Measurements from ENCODE around the gene MTHFSD.

The MTHFSD gene

DNA sequence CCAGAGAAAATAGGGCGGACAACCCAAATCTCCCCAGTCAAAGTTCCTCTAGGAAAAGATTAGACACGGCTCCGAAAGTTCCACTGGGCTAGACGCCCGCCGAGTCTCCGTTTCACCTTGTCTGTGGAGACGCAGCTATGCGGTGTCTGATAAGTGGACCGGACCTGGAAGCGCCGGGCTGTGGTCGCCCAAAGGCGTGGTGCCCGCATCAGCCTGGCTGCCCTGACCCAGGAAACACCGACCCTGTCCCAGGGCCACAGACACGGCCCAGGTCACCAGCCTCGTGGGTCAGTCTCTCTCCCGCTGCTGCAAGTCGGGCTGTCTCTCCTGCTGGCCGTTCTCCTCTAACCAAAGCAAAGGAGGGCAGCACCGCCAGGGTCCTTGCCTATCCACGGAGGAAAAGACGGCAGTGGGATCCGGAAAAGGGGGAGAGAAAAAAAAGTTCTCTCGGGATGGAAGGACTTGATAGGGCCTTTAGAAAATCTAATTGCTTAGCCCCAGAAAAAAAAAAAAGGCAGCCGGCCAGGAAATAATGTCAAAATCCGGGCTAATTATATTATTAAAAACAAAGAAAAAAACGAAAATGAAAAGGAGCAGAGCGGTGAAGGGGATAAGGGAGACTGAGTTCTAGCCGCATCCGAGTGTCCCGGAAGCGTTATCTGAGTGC is 58.6 kb downstream of the MTHFSD start:
- DNase-seq (ENCODE audit: extremely low spot score, insufficient read length, low read depth) (no peak), FAIRE-seq (no peak)

GRCh38 chr16:86495756-86496261 is 59.2 kb downstream of the MTHFSD start:
- no peak for FAIRE-seq
- DNase-seq (ENCODE audit: extremely low spot score, insufficient read length, low read depth), result no peak

DNA sequence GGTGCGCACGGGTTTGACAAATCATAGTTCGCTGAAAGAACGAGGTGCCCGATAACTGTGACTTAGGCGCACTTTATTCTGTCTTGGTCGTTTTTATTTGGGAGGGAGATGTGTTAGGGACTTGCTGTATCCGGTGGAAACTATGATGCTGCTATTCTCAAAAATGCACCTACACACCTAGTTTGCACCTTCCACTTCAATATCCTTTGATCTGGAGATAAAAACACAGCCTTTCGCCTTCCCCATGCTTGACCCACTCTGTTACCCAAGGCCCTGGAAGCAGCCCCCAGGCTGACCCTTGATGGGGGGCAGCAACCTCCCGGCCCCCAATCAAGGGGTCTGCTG is 59.7 kb downstream of the MTHFSD start:
- DNase-seq (ENCODE audit: extremely low spot score, insufficient read length, low read depth) (no peak), FAIRE-seq (no peak)

DNA sequence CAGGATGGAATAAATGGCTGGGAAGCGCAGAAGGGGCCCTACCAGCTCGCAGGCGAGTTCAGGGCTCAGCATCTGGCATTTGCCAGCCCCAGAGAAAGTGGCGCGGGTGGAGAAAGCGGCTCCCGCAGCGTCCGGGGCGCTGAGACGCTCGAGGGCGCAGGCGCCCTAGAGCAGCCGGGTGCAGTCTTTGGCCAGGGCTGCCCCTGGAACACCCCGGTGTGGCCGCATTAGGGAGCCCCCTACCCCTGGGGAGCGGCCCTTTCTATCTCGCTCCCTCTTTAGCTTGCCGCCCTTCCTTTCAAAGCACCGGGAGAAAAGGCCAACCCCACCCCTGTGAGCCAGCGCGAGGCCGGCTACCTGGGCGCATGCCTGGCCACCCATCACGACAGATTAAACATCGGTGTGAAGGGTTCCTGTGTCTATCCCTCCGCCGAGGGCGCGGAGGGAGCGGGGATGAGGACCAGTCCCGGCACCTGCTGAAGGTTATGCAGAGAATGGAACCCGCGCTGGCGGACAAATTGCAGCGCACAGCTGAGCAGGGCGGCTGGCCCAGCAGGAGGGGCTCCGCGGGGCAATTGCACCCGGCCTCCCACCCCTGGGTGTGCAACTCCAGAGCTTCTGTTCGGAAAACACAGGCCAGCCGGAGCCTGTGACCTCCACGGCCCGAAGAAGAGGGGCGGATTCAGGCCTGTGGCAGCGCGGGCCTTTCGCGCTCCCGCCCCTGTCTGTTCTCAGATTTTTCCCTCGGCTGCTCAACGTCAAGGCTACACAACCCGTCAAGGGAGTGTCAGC is 60.3 kb downstream of the MTHFSD start:
- FAIRE-seq (no peak), DNase-seq (ENCODE audit: extremely low spot score, insufficient read length, low read depth) (no peak)

DNA sequence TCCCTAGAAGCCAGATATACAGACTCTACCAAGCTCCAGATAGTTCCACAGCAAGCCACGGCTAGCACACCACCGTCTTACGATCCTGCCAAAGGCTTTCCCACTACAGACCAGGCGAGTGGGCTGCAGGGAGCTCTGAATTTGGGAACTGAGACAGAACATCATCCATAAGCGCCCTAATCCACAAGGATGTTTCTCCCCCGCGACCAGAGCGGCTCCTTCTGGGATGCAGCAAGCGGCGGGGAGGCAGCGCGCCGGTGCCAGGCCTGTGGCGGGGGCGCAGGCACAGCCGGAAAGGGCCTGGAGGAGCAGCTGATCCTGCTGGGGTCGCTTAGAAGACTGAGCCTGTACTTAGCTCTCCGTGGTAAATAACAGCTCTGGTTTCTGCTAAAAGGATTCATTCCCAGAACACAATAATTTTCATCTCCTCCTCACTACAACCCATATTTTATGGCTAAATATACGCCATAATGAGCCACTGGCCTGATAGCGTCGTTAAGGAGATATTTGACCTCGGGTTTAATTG is 60.9 kb downstream of the MTHFSD start:
- DNase-seq (ENCODE audit: extremely low spot score, insufficient read length, low read depth) (no peak), FAIRE-seq (no peak)

- DNase-seq (ENCODE audit: extremely low spot score, insufficient read length, low read depth), result no peak
- no peak for FAIRE-seq
These were observed 61.9 kb downstream of the MTHFSD start for GRCh38 chr16:86492961-86493629.

GRCh38 chr16:86492267-86492960 is 62.6 kb downstream of the MTHFSD start:
- DNase-seq (ENCODE audit: extremely low spot score, insufficient read length, low read depth) (no peak), FAIRE-seq (no peak)

DNA sequence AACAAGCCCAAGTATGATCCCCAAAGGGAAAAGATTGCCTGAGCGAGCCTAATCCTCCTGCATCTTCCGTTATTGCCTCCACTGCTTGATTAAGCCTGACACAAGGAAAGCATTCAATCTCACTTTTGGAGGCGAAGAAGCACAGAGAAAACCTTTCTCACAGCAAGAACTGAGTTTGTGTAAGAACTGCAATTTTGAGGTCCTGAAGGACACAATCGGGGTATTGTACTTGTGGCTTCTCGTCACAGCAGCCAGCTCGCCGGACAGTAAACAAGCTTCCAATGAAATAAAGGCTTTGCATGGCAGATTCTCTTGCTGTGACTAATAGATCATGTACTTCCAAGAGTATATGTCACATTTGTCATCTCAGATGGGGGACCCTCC is 63.4 kb downstream of the MTHFSD start:
- no peak for FAIRE-seq

DNA sequence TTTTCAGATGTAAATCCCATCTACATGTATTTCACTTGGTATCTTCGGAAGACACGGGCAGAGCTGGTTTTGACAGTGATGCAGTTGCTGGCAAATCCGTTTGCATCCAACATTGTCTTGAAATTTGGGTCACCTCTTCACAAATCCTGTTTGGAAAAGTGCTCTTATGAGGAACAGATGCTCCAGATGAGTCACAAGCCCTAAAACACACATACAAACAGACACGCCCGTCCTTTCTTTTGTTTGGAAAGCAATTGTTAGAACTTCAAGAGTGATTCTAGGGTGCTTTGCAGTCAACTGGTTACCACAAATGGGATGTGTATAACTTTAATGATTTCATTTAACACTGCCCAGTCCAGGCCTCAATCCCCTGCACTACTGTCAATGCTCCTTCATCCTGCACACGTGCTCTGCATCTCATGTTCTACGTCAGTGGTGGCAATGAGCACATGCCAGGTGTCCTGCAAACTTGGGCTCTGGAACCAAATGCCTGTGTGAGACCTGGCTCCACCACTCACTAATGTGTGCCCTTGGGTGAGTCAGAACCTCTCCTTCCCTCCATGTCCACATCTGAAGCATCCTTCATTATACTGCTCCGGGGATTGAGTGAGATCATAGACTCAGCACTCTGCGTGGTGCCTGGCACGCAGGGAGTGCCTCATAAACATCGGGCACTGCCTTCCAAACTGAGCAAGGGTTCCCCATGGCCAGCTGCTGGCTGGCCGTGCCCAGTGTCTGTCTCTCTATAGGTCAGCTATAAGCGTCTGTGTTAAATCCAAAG is 64.0 kb downstream of the MTHFSD start:
- DNase-seq (ENCODE audit: extremely low spot score, insufficient read length, low read depth), result no peak
- no peak for FAIRE-seq

More for the DNA sequence above, 63.4 kb downstream of the MTHFSD start:
- DNase-seq (ENCODE audit: extremely low spot score, insufficient read length, low read depth), result no peak

DNA sequence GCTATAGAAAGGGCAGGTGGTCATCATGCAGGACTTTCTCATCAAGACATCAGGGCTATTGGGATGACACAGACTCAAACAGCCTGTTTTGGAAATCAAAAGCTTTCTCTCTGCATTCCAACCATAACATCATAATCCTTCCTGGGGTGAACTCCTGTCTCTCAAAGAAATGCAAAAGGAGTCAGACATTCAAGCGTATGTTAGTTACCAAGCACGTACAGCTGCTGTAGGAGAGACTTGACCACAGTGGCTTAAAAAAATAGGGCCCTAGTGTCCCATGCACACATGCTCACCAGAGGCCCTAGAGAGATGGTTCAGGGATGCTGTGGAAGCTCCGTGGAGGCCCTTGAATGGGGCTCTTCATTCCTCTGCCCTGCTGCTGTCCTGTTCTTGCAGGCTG is 69.3 kb downstream of the MTHFSD start:
- FAIRE-seq (no peak), DNase-seq (ENCODE audit: extremely low spot score, insufficient read length, low read depth) (no peak)

- FAIRE-seq (no peak), DNase-seq (ENCODE audit: extremely low spot score, insufficient read length, low read depth) (no peak)
These were observed 70.8 kb downstream of the MTHFSD start for GRCh38 chr16:86484240-86484639.

DNA sequence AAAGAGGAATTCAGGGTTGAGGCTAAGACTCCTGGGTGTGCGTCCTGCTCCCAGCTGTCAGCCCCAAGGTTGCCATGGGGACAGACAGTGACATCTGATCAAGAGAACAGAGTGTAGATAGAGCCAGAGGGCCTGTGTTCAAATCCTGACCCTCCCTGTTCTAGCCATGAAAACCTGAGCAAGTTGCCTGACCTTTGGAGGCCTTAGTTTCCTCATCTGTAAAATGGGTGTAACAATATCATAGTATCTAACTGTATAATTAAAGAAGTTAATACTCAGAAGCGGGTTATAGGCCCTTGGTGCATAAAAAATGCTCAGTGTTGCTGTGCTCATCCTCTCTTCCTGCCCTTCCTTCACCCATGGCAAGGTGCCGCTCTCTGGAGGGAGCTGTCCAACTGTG is 73.4 kb downstream of the MTHFSD start:
- no peak for DNase-seq (ENCODE audit: extremely low spot score, insufficient read length, low read depth)
- FAIRE-seq, result no peak

GRCh38 chr16:86480444-86480843 is 74.6 kb downstream of the MTHFSD start:
- no peak for DNase-seq (ENCODE audit: extremely low spot score, insufficient read length, low read depth)

More at GRCh38 chr16:86480444-86480843, 74.6 kb downstream of the MTHFSD start:
- no peak for FAIRE-seq

Data from GM18507 (cell line).